PC-3 (cell line): ENCODE measurements around the gene AUTS2. TPM values are rescaled to one million over a fixed set of nuclear protein-coding genes. Genes with fewer than 3 reads are reported as not detected.

Source experiments
- ATAC-seq: fragments of 200-7000 bp; cut with Tn5 transposase; 2 replicates; pipeline ENCODE4 v1.9.1; 2020; ENCODE audit warnings: mild to moderate bottlenecking, moderate library complexity
- BruUV-seq: library from RNA; stranded (reverse); fragments of 400-500 nt; replicated peaks from 2 replicates; lab custom pipeline; 2021; lab: Mats Ljungman, UMichigan
- CTCF ChIA-PET: fragments of 300-600 bp; sonication (Branson Sonifier 250); formaldehyde crosslinking; loops from one replicate; lab custom pipeline; 2022; ENCODE audit warnings: antibody characterized with exemption; lab: Charles Lee
- POLR2A ChIA-PET: fragments of 300-600 bp; sonication (Branson Sonifier 250); formaldehyde crosslinking; loops from one replicate; lab custom pipeline; 2022; ENCODE audit warnings: antibody characterized with exemption; ENCODE audit not compliant: unreplicated experiment; lab: Charles Lee
- DNase-seq: peaks from one replicate; pipeline ENCODE4 v3.0.0-alpha.2; 2015
- H2AFZ ChIP-seq: fragments of 300-600 bp; sonication (generic); 2 replicates; pipeline ENCODE4 v1.6.0; 2016; ENCODE audit warnings: antibody characterized with exemption, low read length
- H3F3A ChIP-seq: fragments of 300-600 bp; sonication (generic); one replicate; pipeline ENCODE4 v1.6.0; 2017; ENCODE audit warnings: antibody characterized with exemption, low read length, control low read depth, mild to moderate bottlenecking; ENCODE audit not compliant: unreplicated experiment
- H3K27ac ChIP-seq: fragments of 300-600 bp; sonication (generic); 2 replicates; pipeline ENCODE4 v1.5.1; 2016; ENCODE audit warnings: mild to moderate bottlenecking, low read length
- H3K27me3 ChIP-seq: fragments of 300-600 bp; sonication (generic); 2 replicates; pipeline ENCODE4 v1.6.1; 2016; ENCODE audit warnings: low read length, mixed read lengths
- H3K36me3 ChIP-seq: fragments of 300-600 bp; sonication (generic); 2 replicates; pipeline ENCODE4 v1.6.1; 2016; ENCODE audit warnings: low read depth, mixed run types, low read length, mixed read lengths
- H3K4me1 ChIP-seq: fragments of 300-600 bp; sonication (generic); 2 replicates; pipeline ENCODE4 v1.5.1; 2016; ENCODE audit warnings: low read length; ENCODE audit not compliant: insufficient read depth
- H3K4me2 ChIP-seq: fragments of 300-600 bp; sonication (generic); 2 replicates; pipeline ENCODE4 v1.6.0; 2016; ENCODE audit warnings: low read length
- H3K4me3 ChIP-seq: fragments of 300-600 bp; sonication (generic); 2 replicates; pipeline ENCODE4 v1.5.1; 2016; ENCODE audit warnings: mild to moderate bottlenecking, low read length, mixed read lengths
- H3K79me2 ChIP-seq: fragments of 300-600 bp; sonication (generic); 2 replicates; pipeline ENCODE4 v1.6.1; 2017; ENCODE audit warnings: low read length, mixed read lengths
- H3K9ac ChIP-seq: fragments of 300-600 bp; sonication (generic); 2 replicates; pipeline ENCODE4 v1.6.0; 2016; ENCODE audit warnings: mild to moderate bottlenecking, low read length
- H3K9me2 ChIP-seq: fragments of 300-600 bp; sonication (generic); replicated peaks from 2 replicates; pipeline ENCODE4 v1.6.1; 2016; ENCODE audit warnings: mixed run types, low read length, mixed read lengths
- H3K9me3 ChIP-seq: fragments of 300-600 bp; sonication (generic); 2 replicates; pipeline ENCODE4 v1.6.1; 2016; ENCODE audit warnings: low read length, mixed read lengths
- H4K20me1 ChIP-seq: fragments of 300-600 bp; sonication (generic); 2 replicates; pipeline ENCODE4 v1.6.1; 2016; ENCODE audit warnings: low read length, mixed read lengths
- CTCF ChIP-seq: fragments of 300-600 bp; sonication (generic); conservative IDR thresholded peaks from 2 replicates; pipeline ENCODE4 v1.5.1; 2017; ENCODE audit warnings: antibody characterized with exemption, low read depth, mild to moderate bottlenecking, low read length
- EZH2 ChIP-seq: fragments of 300-600 bp; sonication (generic); IDR thresholded peaks from one replicate; pipeline ENCODE4 v1.6.1; 2017; ENCODE audit warnings: antibody characterized with exemption, mild to moderate bottlenecking, low read length; ENCODE audit not compliant: unreplicated experiment
- EZH2phosphoT487 ChIP-seq: fragments of 300-600 bp; sonication (generic); IDR thresholded peaks from 2 replicates; pipeline ENCODE4 v1.6.1; 2018; ENCODE audit warnings: mild to moderate bottlenecking, antibody characterized with exemption, low read length, borderline replicate concordance
- intact Hi-C: fragments of 100-400 bp; cut with micrococcal nuclease; formaldehyde crosslinking; loops from 2 replicates; pipeline ENCODE4 v1.9.0; 2023
- total RNA-seq: library from RNA; depleted of rRNA; stranded (reverse); fragments of >200 nt; gene quantifications from 2 replicates; pipeline ENCODE4 v1.2.3, GENCODE V29; 2014

AUTS2 gene
- total RNA-seq, 1 experiment from 2014 or later = not detected

DNA sequence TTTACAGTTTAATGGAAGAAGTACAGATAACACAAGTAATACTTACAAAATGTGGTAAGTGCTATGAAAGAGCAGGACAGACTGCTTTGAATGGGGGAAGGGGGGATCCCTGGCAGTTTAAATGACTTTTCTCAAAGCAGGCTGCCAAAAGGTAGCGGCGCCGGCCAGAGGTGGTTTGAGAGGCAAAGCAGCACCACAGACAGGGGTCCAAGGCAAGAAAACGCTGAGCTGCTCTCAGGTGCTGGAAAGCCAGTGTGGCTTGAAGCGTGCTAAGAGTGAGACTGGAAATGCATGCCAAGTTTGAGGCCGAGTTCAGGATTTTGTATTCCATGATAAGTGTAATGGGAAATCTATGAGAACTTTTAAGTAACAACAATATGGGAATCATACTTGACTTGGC, 437.7 kb downstream of the AUTS2 start:
- intact Hi-C loops = no loop called here
- ChIA-PET CTCF (no interaction called here), POLR2A (no interaction called here)
- no peak overlapping the region for H3K9ac ChIP-seq
- DNase-seq = no peak
- no peak for ATAC-seq
- H3K79me2 ChIP-seq = no peaks in the 10 kb centered on the region
- TF ChIP-seq CTCF (no peak), EZH2 (no peak), EZH2phosphoT487 (no peak)
- no peaks in the 10 kb centered on the region for H4K20me1 ChIP-seq
- no peak overlapping the region for H3K27ac ChIP-seq
- no TSS peak for BruUV-seq
- H3F3A ChIP-seq = no peaks in the 10 kb centered on the region
- no peaks in the 10 kb centered on the region for H3K36me3 ChIP-seq
- H3K4me2 ChIP-seq = no peak overlapping the region
- H3K4me1 ChIP-seq = no peaks in the 10 kb centered on the region
- H3K9me3 ChIP-seq = no peaks in the 10 kb centered on the region; the same call in 1 of the 2 replicates
- no peak overlapping the region for H2AFZ ChIP-seq
- H3K27me3 ChIP-seq = no peaks in the 10 kb centered on the region
- no peak overlapping the region for H3K4me3 ChIP-seq
- no peaks in the 10 kb centered on the region for H3K9me2 ChIP-seq

GRCh38 chr7:70036695-70037094, 438.4 kb downstream of the AUTS2 start:
- no peaks in the 10 kb centered on the region for H3F3A ChIP-seq
- no peak for ATAC-seq
- CTCF ChIA-PET = no interaction called here
- H4K20me1 ChIP-seq = no peaks in the 10 kb centered on the region
- no peak overlapping the region for H3K4me3 ChIP-seq
- H3K27me3 ChIP-seq = no peaks in the 10 kb centered on the region
- intact Hi-C loops = no loop called here
- H3K27ac ChIP-seq = no peak overlapping the region
- DNase-seq = no peak
- H2AFZ ChIP-seq = no peak overlapping the region
- H3K36me3 ChIP-seq = no peaks in the 10 kb centered on the region
- BruUV-seq = no TSS peak
- H3K4me1 ChIP-seq = no peaks in the 10 kb centered on the region
- no peaks in the 10 kb centered on the region for H3K79me2 ChIP-seq
- H3K9ac ChIP-seq = no peak overlapping the region
- no peaks in the 10 kb centered on the region; the same call in 1 of the 2 replicates for H3K9me3 ChIP-seq
- no peak for TF ChIP-seq CTCF
- TF ChIP-seq EZH2phosphoT487 = no peak
- no peak for TF ChIP-seq EZH2
- no peak overlapping the region for H3K4me2 ChIP-seq
- H3K9me2 ChIP-seq = no peaks in the 10 kb centered on the region
- POLR2A ChIA-PET = no interaction called here

GRCh38 chr7:70037171-70037933, 439.1 kb downstream of the AUTS2 start:
- H3F3A ChIP-seq = no peaks in the 10 kb centered on the region
- no peaks in the 10 kb centered on the region for H3K27me3 ChIP-seq
- H3K9ac ChIP-seq = no peak overlapping the region
- no TSS peak for BruUV-seq
- CTCF ChIA-PET = no interaction called here
- H3K27ac ChIP-seq = no peak overlapping the region
- H3K9me2 ChIP-seq = no peaks in the 10 kb centered on the region
- H3K36me3 ChIP-seq = no peaks in the 10 kb centered on the region
- intact Hi-C loops = no loop called here
- H4K20me1 ChIP-seq = no peaks in the 10 kb centered on the region
- H3K4me3 ChIP-seq = no peak overlapping the region
- H3K79me2 ChIP-seq = no peaks in the 10 kb centered on the region
- TF ChIP-seq EZH2 (no peak), CTCF (no peak), EZH2phosphoT487 (no peak)
- POLR2A ChIA-PET = no interaction called here
- DNase-seq (no peak), ATAC-seq (no peak)
- no peak overlapping the region for H3K4me2 ChIP-seq
- no peak overlapping the region for H2AFZ ChIP-seq
- no peaks in the 10 kb centered on the region for H3K4me1 ChIP-seq
- H3K9me3 ChIP-seq = no peaks in the 10 kb centered on the region; the same call in 1 of the 2 replicates
